ENCODE measurements around the gene LAMC1.

GRCh38 chr1:182974506-182975191 lies 48.6 kb upstream of the LAMC1 start:
- TF ChIP-seq CTCF (IDR thresholded peaks at IDR 0.05) (no peak), EZH2 (IDR thresholded peaks at IDR 0.05; ENCODE audit: borderline replicate concordance, insufficient read depth, low read depth, low read length, poor library complexity, severe bottlenecking) (no peak)

Measured in B cell (primary cell).